Osteoblast (primary cell): ENCODE data around the gene LMF2. TPM values are rescaled to one million over a fixed set of nuclear protein-coding genes. Genes with fewer than 3 reads are reported as not detected.
A peak's percentile ranks its signal among the peaks of the same experiment; 100 is the strongest.

Experiments used
- DNase-seq: peaks from one replicate; pipeline ENCODE4 v3.0.0; 2011; ENCODE audit warnings: low spot score, mixed read lengths; ENCODE audit not compliant: insufficient read length; ENCODE audit errors: missing footprints
- H2AFZ ChIP-seq: 2 replicates; pipeline ENCODE4 v1.6.0; 2011; ENCODE audit warnings: mild to moderate bottlenecking, low read length
- H3K27ac ChIP-seq: 2 replicates; pipeline ENCODE4 v1.5.1; 2011; ENCODE audit warnings: mild to moderate bottlenecking, low read depth, low read length, moderate library complexity
- H3K27me3 ChIP-seq: 2 replicates; pipeline ENCODE4 v1.6.0; 2012; ENCODE audit warnings: mild to moderate bottlenecking, control low read depth, inconsistent platforms, low read length, moderate library complexity; ENCODE audit not compliant: insufficient read depth
- H3K36me3 ChIP-seq: 2 replicates; pipeline ENCODE4 v1.5.1; 2011; ENCODE audit warnings: mild to moderate bottlenecking, low read length, control low read depth, moderate library complexity; ENCODE audit not compliant: insufficient read depth
- H3K4me1 ChIP-seq: 2 replicates; pipeline ENCODE4 v1.5.1; 2011; ENCODE audit warnings: mild to moderate bottlenecking, low read length, control low read depth, moderate library complexity; ENCODE audit not compliant: insufficient read depth
- H3K4me2 ChIP-seq: 2 replicates; pipeline ENCODE4 v1.6.0; 2011; ENCODE audit warnings: mild to moderate bottlenecking, low read length; ENCODE audit not compliant: insufficient read depth
- H3K4me3 ChIP-seq: fragments of 200-600 bp; sonication (generic); 3 replicates; pipeline ENCODE4 v1.5.1; 2012; ENCODE audit warnings: mild to moderate bottlenecking, low read length, inconsistent platforms; ENCODE audit not compliant: insufficient read depth
- H3K79me2 ChIP-seq: 2 replicates; pipeline ENCODE4 v1.6.0; 2012; ENCODE audit warnings: mild to moderate bottlenecking, low read length, control low read depth, inconsistent platforms; ENCODE audit not compliant: insufficient read depth
- H3K9me3 ChIP-seq: 2 replicates; pipeline ENCODE4 v1.5.1; 2011; ENCODE audit warnings: low read depth, low read length, control low read depth
- H4K20me1 ChIP-seq: 2 replicates; pipeline ENCODE4 v1.6.0; 2012; ENCODE audit warnings: mild to moderate bottlenecking, low read length, control low read depth; ENCODE audit not compliant: insufficient read depth
- CTCF ChIP-seq: IDR thresholded peaks from 2 replicates; pipeline ENCODE4 v1.5.1; 2011; ENCODE audit warnings: mild to moderate bottlenecking, low read depth, low read length, moderate library complexity; ENCODE audit errors: extremely low read depth
- total RNA-seq: library from RNA; depleted of rRNA; stranded (reverse); fragments of >200 nt; gene quantifications from 2 replicates; pipeline ENCODE4 v1.2.3, GENCODE V29; 2012

Gene LMF2
- total RNA-seq, 1 donor: 56.8 TPM

DNA sequence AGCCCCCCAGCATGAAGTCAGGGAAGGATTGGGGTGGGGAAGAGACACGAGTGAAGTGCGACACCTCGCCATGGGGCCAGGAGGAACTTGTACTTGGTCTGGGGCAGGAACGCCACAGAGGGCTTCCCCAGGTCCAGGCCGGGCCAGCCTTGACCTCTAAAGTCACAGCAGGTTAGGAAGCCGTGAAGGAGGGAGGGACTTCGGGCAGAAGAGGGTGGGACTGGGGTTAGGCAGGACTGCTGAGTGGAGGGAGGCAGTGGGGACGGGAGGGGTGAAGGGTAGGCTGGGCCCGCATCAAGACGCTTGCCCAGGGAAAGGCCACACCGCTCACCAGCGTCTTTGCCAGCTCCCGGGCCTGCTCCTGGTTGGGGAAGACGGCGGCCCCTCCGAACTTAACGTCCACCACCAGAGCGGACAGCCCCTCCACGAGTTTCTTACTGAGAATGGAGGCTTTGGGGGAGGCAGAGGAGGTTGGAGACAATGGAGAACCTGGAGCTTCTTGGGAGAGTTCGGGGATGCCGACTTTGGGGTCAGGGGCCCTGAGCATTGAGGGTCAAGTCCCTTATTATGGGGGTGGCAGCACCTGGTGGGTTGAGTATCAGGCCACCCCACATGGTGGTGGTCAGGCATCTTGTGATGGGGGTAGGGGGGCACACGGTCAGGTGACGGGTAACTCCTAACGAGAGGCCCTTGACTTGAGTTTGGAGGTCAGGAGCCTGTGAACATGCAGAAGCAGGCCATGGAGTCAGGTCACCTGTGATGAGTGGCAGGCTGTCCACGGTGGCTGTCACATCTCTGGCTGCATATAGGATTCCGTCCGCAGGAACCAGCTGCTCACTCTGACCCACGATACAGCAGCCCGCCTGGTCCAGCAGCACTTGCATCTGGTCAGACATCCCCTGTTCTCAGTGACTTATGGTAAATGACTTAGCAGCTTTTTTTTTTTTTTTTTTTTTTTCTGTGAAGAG lies 19.6 kb upstream of the LMF2 start:
- Histone ChIP-seq H3K27ac (no peak overlapping the region), H3K4me1 (peaks cover 29% of the 10 kb centered on the region)
- TF ChIP-seq CTCF: no peak

GRCh38 chr22:50526108-50526833 lies 18.8 kb upstream of the LMF2 start:
- peak; percentile 43 for TF ChIP-seq CTCF
- peaks cover 23% of the 10 kb centered on the region for H3K4me1 ChIP-seq
- no peaks in the 10 kb centered on the region for H3K27me3 ChIP-seq
- peak overlapping the region; percentile 96 for H3K4me2 ChIP-seq
- peaks cover 15% of the 10 kb centered on the region for H3K36me3 ChIP-seq
- H4K20me1 ChIP-seq: peaks cover 29% of the 10 kb centered on the region
- peak overlapping the region; percentile 86 for H3K4me3 ChIP-seq
- peaks cover 30% of the 10 kb centered on the region for H3K79me2 ChIP-seq
- peak overlapping the region; percentile 50 for H2AFZ ChIP-seq
- H3K9me3 ChIP-seq: no peaks in the 10 kb centered on the region
- DNase-seq: peak; percentile 98
- H3K27ac ChIP-seq: peak overlapping the region; percentile 56

More for the DNA sequence above, 19.6 kb upstream of the LMF2 start:
- peak overlapping the region; percentile 96 for H3K4me2 ChIP-seq
- H3K36me3 ChIP-seq: peaks cover 15% of the 10 kb centered on the region
- peaks cover 29% of the 10 kb centered on the region for H4K20me1 ChIP-seq
- peaks cover 28% of the 10 kb centered on the region for H3K79me2 ChIP-seq
- peak overlapping the region; percentile 86 for H3K4me3 ChIP-seq
- H3K27me3 ChIP-seq: no peaks in the 10 kb centered on the region
- peak overlapping the region; percentile 50 for H2AFZ ChIP-seq
- DNase-seq: peak; percentile 91
- no peaks in the 10 kb centered on the region for H3K9me3 ChIP-seq

GRCh38 chr22:50525858-50526107 lies 18.3 kb upstream of the LMF2 start:
- Histone ChIP-seq H3K27me3 (no peaks in the 10 kb centered on the region), H3K4me1 (peaks cover 18% of the 10 kb centered on the region), H4K20me1 (peaks cover 29% of the 10 kb centered on the region), H3K4me2 (peak overlapping the region; percentile 96), H3K79me2 (peaks cover 30% of the 10 kb centered on the region), H3K9me3 (no peaks in the 10 kb centered on the region), H3K4me3 (peak overlapping the region; percentile 86), H2AFZ (peak overlapping the region; percentile 15), H3K36me3 (peaks cover 15% of the 10 kb centered on the region), H3K27ac (peak overlapping the region; percentile 56)
- no peak for TF ChIP-seq CTCF
- no peak for DNase-seq
